ENCODE results near the gene IL31.
"Not testable (repeated sequence)": the region's sequence is repeated elsewhere in the genome, so short reads cannot be mapped to it uniquely, and the experiment has no call there.

The IL31 gene

DNA sequence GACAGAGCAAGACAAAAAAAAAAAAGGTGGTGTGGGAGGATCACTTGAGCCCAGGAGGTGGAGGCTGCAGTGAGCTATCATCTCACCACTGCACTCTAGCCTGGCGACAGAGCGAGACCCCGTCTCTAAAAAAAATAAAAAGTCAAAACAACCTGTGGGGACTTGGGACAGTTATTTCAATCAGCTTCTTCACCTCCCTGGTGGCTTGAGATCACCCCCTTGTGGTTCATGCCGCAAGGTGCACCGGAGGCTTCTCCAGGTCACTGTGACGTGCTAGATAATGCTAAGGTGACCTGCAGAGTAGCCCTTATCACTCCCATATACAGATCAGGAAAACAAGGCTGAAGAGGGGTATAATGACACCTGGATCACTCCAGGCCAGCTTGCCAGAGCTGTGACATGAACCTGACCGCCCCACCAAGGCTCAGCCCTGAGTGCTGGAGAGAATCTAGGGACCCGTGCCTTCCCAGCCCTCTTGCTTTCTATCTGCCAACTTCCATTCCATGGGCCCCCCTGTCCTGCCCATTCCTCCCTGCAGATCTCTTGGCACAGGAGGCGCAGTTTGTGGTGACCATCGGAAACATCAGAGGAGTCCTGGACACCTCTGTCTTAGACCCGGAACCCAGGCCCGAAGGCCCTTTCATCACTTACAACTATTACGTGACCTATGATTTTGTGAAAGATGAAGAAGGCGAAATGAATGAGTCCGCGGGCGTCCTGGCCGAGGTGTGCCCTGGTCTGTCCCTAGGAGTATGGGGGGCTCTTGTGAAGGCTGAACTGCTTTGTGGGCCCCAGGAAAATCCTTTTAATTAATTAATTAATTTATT is 17.0 kb upstream of the IL31 start:
- peak; percentile 65 for DNase-seq

GRCh38 chr12:122189626-122190475 is 15.8 kb upstream of the IL31 start:
- DNase-seq = no peak

GRCh38 chr12:122187466-122187865 is 13.4 kb upstream of the IL31 start:
- DNase-seq = no peak

- DNase-seq = no peak
Measured at GRCh38 chr12:122185494-122186082, 11.6 kb upstream of the IL31 start.

DNA sequence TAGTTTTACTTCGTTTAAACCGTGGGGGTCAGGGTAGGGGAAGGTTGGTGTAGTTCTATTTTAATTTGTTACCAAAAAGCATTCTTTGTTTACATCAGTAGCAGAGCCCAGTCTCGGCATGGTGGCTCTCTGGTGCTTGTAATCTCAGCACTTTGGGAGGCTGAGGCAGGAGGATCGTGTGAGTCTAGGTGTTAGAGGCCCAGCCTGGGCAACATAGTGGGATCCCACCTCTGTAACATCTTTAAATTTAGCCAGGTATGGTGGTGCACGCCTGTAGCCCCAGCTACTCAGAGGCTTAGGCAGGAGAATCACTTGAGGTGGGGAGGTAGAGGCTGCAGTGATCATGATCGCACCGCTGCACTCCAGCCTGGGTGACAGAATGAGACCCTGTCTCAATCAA is 11.1 kb upstream of the IL31 start:
- no peak for DNase-seq

DNA sequence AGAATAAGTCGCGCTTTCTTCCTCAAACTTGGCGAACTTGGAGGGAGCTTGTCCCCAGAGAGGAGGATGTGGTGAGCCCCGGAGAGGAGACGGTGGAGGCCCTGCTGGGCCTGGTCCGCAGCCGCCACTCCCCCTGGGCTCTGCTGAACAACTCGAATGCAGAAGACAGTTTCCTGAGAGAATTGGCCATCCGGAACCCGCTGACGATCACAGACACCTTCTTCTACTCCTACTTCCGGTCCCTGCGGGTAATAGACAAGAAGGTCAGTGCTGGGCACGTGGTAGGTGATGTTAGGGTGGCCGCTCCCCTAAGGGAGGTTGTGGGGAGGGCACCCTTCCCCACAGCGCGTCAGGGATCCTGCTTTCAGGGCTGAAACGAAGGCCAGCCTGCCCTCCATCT is 10.5 kb upstream of the IL31 start:
- DNase-seq = no peak

DNA sequence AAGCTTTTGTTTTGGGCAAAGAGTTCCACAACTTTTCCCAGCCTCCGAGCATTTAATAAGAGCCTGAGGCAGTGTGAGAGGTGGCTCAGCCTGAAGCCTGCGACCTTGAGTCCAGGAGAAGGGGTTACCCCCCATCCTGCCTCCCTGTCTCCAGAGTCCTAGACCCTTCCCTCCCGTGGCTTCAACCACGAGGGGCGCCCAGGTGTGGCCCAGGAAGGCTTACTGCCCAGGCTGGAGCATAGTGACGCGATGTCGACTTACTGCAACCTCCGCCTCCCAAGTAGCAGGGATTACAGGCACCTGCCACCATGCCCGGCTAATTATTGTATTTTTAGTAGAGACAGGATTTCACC is 9.5 kb upstream of the IL31 start:
- no peak for DNase-seq

DNA sequence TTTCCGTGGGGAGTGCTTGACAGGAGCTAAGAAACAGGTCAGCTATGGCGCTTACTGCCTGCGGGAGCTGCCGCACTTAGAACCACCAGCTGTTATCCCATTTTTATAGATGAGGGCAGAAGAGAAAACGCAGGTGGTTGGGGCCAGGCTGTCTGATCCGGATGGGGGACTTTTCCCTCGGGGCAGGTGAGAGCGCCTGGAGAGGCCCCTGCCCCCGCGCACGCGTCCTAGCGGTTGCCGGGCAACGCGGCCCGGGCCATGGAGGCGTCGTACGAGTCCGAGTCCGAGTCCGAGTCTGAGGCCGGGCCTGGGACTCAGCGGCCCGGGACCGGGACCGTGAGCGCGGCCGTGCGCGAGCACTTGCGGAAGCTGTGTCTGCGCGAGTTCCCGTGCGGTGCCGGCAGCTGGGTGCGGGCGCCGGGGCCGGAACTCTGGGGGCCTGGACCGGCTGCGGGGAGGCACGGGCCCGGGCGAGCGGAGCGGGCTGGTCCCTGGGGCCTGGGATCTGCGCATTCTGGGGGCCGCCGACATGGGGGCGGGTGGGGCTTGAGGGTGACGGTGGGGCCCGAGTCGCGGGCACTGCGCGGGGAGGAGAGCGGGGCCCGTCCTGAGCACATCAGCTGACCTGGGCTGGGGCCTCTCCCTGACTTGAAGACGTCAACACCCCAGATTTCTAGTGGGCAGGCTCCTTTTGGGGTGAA is 9.0 kb upstream of the IL31 start, which contains the start of gene LRRC43:
Gene LRRC43 (plus strand): TSS at position 237 of the 701 bp plus-strand sequence. CDS start 22 bp downstream, at position 259.
- no peak for DNase-seq

GRCh38 chr12:122176473-122176872 is 2.5 kb upstream of the IL31 start:
- not testable (repeated sequence) for DNase-seq

DNA sequence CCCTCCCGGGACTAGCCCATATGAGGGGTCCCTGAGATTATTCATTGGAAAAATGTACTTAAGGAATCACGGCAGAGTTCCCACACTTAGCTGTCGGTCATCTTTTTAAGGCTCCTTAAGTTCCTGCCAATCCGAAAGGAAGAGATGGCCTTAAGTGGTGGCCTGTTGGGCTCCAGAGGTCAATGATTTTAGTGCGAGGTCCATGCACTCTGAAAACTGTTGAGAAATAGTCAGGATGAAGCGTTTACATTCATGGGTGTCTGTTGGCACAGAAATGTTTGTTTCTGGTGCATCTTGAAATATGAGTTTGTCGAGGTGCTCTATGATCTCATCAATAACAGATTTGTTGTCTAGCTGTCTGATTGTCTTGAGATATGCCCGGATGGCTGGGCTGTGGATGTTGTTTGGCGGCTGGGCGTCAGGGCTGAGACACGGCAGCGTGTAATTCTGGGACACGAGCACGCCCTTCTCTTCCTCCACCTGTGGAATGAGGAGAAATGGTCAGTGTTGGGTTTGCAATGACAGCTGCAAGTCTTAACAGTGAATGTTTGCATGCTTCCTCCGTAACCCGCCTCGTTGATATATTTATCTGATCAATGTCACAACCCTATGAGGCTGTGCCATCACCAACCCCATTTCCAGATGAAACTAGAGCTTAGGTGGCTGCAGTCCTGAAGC is 1.6 kb downstream of the IL31 start:
- no peak for DNase-seq

GRCh38 chr12:122171399-122171798 is 2.6 kb downstream of the IL31 start:
- no peak for DNase-seq

DNA sequence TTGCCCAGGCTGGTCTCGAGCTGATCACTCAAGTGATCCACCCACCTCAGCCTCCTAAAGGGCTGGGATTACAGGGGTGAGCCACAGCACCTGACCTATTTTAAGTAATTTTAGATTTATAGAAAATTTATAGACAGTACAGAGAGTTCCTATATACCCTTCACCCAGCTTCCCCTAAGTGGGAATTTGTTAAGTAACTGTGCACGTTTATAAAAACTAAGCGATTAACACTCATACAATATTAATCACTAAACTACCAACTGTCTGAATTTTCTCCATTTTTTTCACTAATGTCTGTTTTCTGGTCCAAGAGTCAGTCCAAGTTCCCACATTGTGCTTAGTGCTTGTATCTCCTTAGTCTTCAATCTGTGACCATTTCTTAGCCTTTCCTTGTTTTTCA is 5.5 kb downstream of the IL31 start:
- DNase-seq = no peak

GRCh38 chr12:122167356-122167925 is 6.6 kb downstream of the IL31 start:
- DNase-seq = no peak

GRCh38 chr12:122166422-122167349 is 7.3 kb downstream of the IL31 start:
- peak; percentile 48 for DNase-seq

DNA sequence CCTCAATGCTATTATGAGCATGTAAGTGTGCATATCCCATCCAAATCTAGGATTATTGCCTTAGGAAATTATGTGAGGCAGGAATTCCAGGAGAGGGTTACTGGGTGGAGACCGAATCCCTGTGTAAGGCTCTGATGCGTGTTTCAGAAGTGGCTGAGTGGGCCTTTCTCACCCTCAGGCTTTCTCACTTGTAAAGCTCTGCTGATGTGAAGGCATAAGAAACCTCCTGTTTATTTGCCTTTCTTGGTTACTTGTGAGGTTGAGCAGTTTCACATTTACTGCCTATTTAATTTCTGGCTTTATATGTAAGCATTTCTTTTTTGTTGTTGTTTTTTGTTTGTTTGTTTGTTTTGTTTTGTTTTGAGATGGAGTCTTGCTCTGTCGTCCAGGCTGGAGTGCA is 11.0 kb downstream of the IL31 start:
- no peak for DNase-seq

- peak; percentile 42 for DNase-seq
Measured at GRCh38 chr12:122161682-122162081, 12.3 kb downstream of the IL31 start.

- no peak for DNase-seq
Measured at GRCh38 chr12:122160761-122161160, 13.3 kb downstream of the IL31 start.

DNA sequence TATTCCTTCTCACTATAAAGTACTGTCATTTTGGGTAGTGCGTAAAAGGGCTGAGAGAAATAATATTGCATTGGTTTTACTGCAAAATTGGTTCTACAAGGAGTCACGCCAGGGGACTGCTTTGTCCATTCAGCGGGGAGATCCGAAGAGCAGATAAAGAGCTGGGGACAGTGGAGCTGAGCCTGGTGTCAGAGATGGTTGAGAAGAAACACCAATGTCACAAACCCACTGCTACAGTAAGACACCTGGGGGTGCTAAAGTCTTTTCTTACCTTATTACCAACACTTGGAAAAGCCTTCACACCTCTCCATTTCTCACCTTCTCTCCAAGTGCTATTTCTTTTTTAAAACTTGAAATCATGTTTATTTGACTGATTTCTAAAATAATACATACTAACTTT is 14.1 kb downstream of the IL31 start:
- DNase-seq = no peak

GRCh38 chr12:122158700-122159285 is 15.2 kb downstream of the IL31 start:
- DNase-seq = no peak

DNA sequence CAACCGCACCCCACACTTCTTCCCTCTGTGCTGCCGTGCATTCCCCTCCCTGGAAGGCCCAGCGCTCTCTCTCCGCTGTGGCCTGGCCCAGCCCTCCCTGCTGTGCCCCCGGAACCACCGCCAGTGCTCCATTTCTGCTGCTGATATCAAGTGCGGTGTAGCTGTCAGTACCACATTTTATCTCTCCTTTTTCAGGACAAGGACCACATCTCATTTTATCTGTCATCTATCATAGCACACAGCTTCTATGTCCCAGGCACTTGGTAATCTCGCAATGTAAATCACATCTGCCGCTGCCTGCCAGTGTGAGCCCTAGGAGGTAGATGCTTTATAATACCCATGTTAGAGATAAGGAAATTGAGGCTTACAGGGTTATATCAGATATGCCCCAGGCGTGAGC is 18.3 kb downstream of the IL31 start:
- no peak for DNase-seq

GRCh38 chr12:122152754-122153153 is 21.3 kb downstream of the IL31 start:
- no peak for DNase-seq

All from CD4-positive, alpha-beta T cell treated with Interleukin-4 for 4 hours (primary cell).